RWPE1 (cell line): ENCODE data around the gene BLM.

Source experiments
- CTCF ChIA-PET: fragments of 350-600 bp; sonication (Branson Sonifier 250); formaldehyde crosslinking; extraction: SDS; loops from one replicate; lab custom pipeline; 2021; lab: Yijun Ruan, JAX
- POLR2A ChIA-PET: fragments of 400-600 bp; formaldehyde crosslinking; extraction: SDS; loops from one replicate; lab custom pipeline; 2020; ENCODE audit warnings: antibody characterized with exemption; ENCODE audit not compliant: low non-redundant PET; lab: Yijun Ruan, JAX
- DNase-seq: peaks from one replicate; pipeline ENCODE4 v3.0.0; 2012; ENCODE audit warnings: low spot score
- H3K27ac ChIP-seq: fragments of 450-650 bp; 2 replicates; pipeline ENCODE4 v1.5.1; 2017
- TF ChIP-seq, protein P1 (sequence below): fragments of 450-650 bp; conservative IDR thresholded peaks from 2 replicates; pipeline ENCODE4 v1.5.1; 2017; ENCODE audit warnings: low read depth, mild to moderate bottlenecking

The BLM gene

GRCh38 chr15:90787881-90788280 is 70.7 kb downstream of the BLM start:
- POLR2A ChIA-PET = no interaction called here
- TF ChIP-seq, protein P1, sequence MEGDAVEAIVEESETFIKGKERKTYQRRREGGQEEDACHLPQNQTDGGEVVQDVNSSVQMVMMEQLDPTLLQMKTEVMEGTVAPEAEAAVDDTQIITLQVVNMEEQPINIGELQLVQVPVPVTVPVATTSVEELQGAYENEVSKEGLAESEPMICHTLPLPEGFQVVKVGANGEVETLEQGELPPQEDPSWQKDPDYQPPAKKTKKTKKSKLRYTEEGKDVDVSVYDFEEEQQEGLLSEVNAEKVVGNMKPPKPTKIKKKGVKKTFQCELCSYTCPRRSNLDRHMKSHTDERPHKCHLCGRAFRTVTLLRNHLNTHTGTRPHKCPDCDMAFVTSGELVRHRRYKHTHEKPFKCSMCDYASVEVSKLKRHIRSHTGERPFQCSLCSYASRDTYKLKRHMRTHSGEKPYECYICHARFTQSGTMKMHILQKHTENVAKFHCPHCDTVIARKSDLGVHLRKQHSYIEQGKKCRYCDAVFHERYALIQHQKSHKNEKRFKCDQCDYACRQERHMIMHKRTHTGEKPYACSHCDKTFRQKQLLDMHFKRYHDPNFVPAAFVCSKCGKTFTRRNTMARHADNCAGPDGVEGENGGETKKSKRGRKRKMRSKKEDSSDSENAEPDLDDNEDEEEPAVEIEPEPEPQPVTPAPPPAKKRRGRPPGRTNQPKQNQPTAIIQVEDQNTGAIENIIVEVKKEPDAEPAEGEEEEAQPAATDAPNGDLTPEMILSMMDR = no peak
- DNase-seq = no peak

GRCh38 chr15:90789462-90789861 is 72.3 kb downstream of the BLM start:
- TF ChIP-seq, protein P1 = no peak
- no peak for DNase-seq
- ChIA-PET CTCF (interaction anchor here (0.7 kb wide), 1 partner anchor 8 kb away, joined by 3 read pairs; no protein-coding TSS in a partner anchor), POLR2A (no interaction called here)
- H3K27ac ChIP-seq = no peak overlapping the region

More at GRCh38 chr15:90787881-90788280, 70.7 kb downstream of the BLM start:
- CTCF ChIA-PET = interaction anchor here (0.7 kb wide), 1 partner anchor 23 kb away, joined by 4 read pairs; no protein-coding TSS in a partner anchor
- no peak overlapping the region for H3K27ac ChIP-seq

DNA sequence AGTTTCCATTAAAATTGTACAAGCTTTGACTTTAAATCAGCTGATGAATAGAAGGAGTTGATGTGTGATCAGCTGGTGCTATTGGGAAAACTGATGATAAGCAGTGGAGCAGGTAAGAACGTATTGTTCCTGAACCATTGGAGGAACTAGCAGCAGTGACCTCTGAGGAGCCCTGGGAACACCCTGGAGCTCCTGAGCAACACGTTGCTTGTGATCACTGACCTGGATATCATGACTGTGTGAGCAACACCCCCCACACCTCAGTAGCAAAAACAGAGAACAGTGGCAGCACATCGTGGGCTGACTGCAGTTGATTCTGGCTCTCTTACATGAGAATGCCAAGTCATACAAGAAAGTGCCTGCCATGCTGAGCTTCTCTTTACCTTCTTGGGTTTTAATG is 72.9 kb downstream of the BLM start:
- ChIA-PET POLR2A (no interaction called here), CTCF (interaction anchor here (0.7 kb wide), 3 partner anchors 9 to 1178 kb away, joined by 3 to 14 read pairs (median 3); no protein-coding TSS in a partner anchor)
- no peak overlapping the region for H3K27ac ChIP-seq
- no peak for DNase-seq
- TF ChIP-seq, protein P1 = no peak

- DNase-seq = no peak
- H3K27ac ChIP-seq = no peak overlapping the region
- POLR2A ChIA-PET = no interaction called here
- CTCF ChIA-PET = interaction anchor here (0.7 kb wide), 2 partner anchors 47 to 142 kb away, joined by 3 read pairs; no protein-coding TSS in a partner anchor
- TF ChIP-seq, protein P1 = no peak
Measured at GRCh38 chr15:90790561-90790960, 73.4 kb downstream of the BLM start.

DNA sequence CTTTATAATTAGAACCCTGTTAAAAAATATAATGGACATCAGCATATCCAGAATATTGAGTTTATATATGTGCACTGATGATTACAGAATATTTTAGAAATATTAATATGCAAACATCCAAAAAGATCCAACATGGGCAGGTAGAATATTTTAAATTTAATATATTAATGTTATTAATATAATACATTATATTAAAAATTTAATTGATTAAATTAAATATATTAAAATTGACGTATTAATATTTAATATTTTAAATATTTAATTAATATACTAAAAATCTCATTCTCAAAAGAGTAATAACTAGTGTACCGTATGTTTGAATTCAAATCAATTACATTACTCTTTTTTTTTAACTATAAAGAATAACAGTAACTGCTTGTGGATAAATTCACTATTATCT is 77.4 kb downstream of the BLM start:
- POLR2A ChIA-PET = no interaction called here
- TF ChIP-seq, protein P1 = no peak
- CTCF ChIA-PET = no interaction called here
- H3K27ac ChIP-seq = no peak overlapping the region
- DNase-seq = no peak

- TF ChIP-seq, protein P1 = no peak
- DNase-seq = no peak
- CTCF ChIA-PET = no interaction called here
- H3K27ac ChIP-seq = no peak overlapping the region
- POLR2A ChIA-PET = no interaction called here
Measured at GRCh38 chr15:90799639-90800170, 82.6 kb downstream of the BLM start.
